Measurements from ENCODE around the gene MFSD11.
"Not testable (repeated sequence)": the region's sequence is repeated elsewhere in the genome, so short reads cannot be mapped to it uniquely, and the experiment has no call there.

The MFSD11 gene

GRCh38 chr17:76752006-76752405 lies 14.1 kb downstream of the MFSD11 start:
- no peak for FAIRE-seq

GRCh38 chr17:76753061-76753961 lies 15.4 kb downstream of the MFSD11 start:
- no peak for FAIRE-seq

- no peak for FAIRE-seq
Measured at GRCh38 chr17:76755285-76755684, 17.4 kb downstream of the MFSD11 start.

- FAIRE-seq = no peak
Measured at GRCh38 chr17:76757256-76757655, 19.3 kb downstream of the MFSD11 start.

- no peak for FAIRE-seq
Measured at GRCh38 chr17:76758570-76758969, 20.7 kb downstream of the MFSD11 start.

GRCh38 chr17:76772842-76773525 lies 35.1 kb downstream of the MFSD11 start:
- no peak for FAIRE-seq

- no peak for FAIRE-seq
Measured at GRCh38 chr17:76775021-76775600, 37.2 kb downstream of the MFSD11 start.

- FAIRE-seq = no peak
Measured at GRCh38 chr17:76781056-76781982, 43.4 kb downstream of the MFSD11 start.

- FAIRE-seq = no peak
Measured at GRCh38 chr17:76783146-76783545, 45.2 kb downstream of the MFSD11 start.

GRCh38 chr17:76784926-76785325 lies 47.0 kb downstream of the MFSD11 start:
- no peak for FAIRE-seq

- FAIRE-seq = not testable (repeated sequence)
Measured at GRCh38 chr17:76787866-76788265, 49.9 kb downstream of the MFSD11 start.

GRCh38 chr17:76789235-76789788 lies 51.4 kb downstream of the MFSD11 start:
- no peak for FAIRE-seq

GRCh38 chr17:76791053-76791980 lies 53.4 kb downstream of the MFSD11 start:
- no peak for FAIRE-seq

- FAIRE-seq = no peak
Measured at GRCh38 chr17:76792348-76792747, 54.4 kb downstream of the MFSD11 start.

GRCh38 chr17:76793775-76794174 lies 55.9 kb downstream of the MFSD11 start:
- FAIRE-seq = no peak

GRCh38 chr17:76796081-76796480 lies 58.2 kb downstream of the MFSD11 start:
- no peak for FAIRE-seq

GRCh38 chr17:76797241-76797840 lies 59.4 kb downstream of the MFSD11 start:
- no peak for FAIRE-seq

- no peak for FAIRE-seq
Measured at GRCh38 chr17:76801706-76802105, 63.8 kb downstream of the MFSD11 start.

GRCh38 chr17:76805319-76805718 lies 67.4 kb downstream of the MFSD11 start:
- no peak for FAIRE-seq

GRCh38 chr17:76806151-76806550 lies 68.2 kb downstream of the MFSD11 start:
- FAIRE-seq = not testable (repeated sequence)

- FAIRE-seq = not testable (repeated sequence)
Measured at GRCh38 chr17:76806767-76807166, 68.8 kb downstream of the MFSD11 start.
